Activated CD4-positive, alpha-beta T cell treated with anti-CD3 and anti-CD28 coated beads for 48 hours (primary cell): ENCODE measurements around the gene SPRY1.
A peak's percentile ranks its signal among the peaks of the same experiment; 100 is the strongest.

Experiments used
- DNase-seq: peaks from one replicate; pipeline ENCODE4 v3.0.0-alpha.2; 2020

The SPRY1 gene

GRCh38 chr4:123449362-123449761, 52.8 kb downstream of the SPRY1 start:
- no peak for DNase-seq

GRCh38 chr4:123449780-123450179, 53.2 kb downstream of the SPRY1 start:
- no peak for DNase-seq

- no peak for DNase-seq
Measured at GRCh38 chr4:123450393-123450792, 53.8 kb downstream of the SPRY1 start.

- DNase-seq: peak; percentile 14
Measured at GRCh38 chr4:123452616-123453015, 56.0 kb downstream of the SPRY1 start.

GRCh38 chr4:123453061-123453680, 56.6 kb downstream of the SPRY1 start:
- DNase-seq: no peak
